ENCODE data around the gene NOTCH3. TPM values are rescaled to one million over a fixed set of nuclear protein-coding genes. Genes with fewer than 3 reads are reported as not detected.
A peak's percentile ranks its signal among the peaks of the same experiment; 100 is the strongest.

Gene NOTCH3
- total and polyA plus RNA-seq, 9 donors: 6.1 to 47.6 (median 17.9) TPM

DNA sequence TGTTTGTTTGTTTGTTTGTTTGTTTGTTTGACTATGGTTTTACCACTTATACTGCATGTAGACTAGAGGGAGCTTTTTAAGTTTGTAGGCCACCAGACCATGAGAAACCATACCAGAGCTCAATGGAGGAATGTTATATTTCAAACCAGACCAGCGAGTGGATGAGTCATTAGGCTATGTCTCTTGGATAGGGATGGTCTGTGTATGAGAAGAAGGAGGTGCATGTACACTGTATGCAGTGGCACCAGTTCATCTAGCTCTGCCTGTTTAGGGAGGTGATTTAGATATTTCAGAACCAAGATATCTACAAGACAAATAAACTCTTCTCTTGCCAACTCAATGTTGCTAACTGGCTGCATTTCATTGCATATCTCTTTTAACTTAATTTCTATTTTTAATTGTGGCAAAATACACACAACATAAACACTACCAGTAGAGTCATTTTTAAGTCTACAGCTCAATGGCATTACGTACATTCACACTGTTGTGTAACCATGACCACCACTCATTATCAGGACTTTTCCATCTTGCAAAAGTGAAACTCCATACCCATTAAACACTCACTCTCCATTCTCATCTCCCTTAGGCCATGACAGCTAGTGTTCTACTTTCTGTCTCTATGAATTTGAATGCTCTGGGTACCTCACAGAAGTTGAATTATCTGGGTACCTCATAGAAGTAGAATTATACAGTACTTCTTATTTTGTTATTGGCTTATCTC is 64.4 kb downstream of the NOTCH3 start:
- no peak for DNase-seq

DNA sequence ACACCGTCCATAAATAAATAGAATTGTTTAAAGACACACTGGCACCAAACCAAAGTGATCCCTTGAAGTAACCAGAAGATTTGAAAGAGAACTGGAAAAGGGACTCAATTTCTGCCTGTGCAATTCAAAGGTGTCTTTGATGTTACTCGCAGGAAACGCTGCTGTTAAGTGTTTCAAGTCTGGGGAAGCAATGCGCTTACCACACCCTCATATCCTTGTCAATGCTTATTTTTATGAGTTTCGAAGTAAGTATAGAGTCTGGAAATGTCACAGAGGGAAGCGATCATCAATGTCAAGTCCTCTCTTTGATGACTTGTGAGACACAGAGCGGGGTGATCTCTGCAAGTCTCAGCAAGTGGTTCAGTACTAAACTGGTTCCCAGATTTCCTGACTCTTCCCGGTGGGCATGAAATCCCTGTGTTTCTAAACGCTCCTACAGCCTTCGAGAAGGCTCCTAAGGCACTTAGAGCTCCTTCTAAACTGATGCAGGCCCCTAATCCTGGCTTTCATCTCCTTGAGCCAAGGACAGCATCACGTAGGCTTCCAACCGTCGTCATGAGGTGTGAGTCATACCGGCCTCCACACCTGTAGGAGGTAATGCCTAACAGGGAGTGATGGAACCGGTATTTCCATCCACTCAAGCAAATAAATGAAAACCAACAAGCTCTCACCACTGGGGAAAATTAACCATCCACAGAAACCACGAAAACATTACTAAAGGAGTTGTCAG is 70.8 kb downstream of the NOTCH3 start:
- TF ChIP-seq POLR2A (IDR thresholded peaks at IDR 0.05) (no peak), EP300 (IDR thresholded peaks at IDR 0.05) (no peak)
- Histone ChIP-seq H3K9me3 (no peaks in the 10 kb centered on the region), H3K27me3 (no peaks in the 10 kb centered on the region), H3K36me3 (no peaks in the 10 kb centered on the region), H3K27ac (no peak overlapping the region), H3K4me1 (ENCODE audit: insufficient read depth) (no peaks in the 10 kb centered on the region), H3K4me3 (no peak overlapping the region)
- intact Hi-C loops (cut with DNase I): no loop called here
- DNase-seq: no peak
- 66 to 72% (median 71%) methylated on average over 16 of the region's 16 CpGs for WGBS, 3 donors

More for the DNA sequence above, 64.4 kb downstream of the NOTCH3 start:
- Histone ChIP-seq H3K4me3 (no peak overlapping the region), H3K36me3 (no peaks in the 10 kb centered on the region), H3K4me1 (ENCODE audit: insufficient read depth) (no peaks in the 10 kb centered on the region), H3K27me3 (no peaks in the 10 kb centered on the region), H3K9me3 (no peaks in the 10 kb centered on the region), H3K27ac (no peak overlapping the region)
- intact Hi-C loops (cut with DNase I): no loop called here
- no peak for TF ChIP-seq EP300 (IDR thresholded peaks at IDR 0.05)
- TF ChIP-seq POLR2A (IDR thresholded peaks at IDR 0.05): no peak
- TF ChIP-seq, protein P1, sequence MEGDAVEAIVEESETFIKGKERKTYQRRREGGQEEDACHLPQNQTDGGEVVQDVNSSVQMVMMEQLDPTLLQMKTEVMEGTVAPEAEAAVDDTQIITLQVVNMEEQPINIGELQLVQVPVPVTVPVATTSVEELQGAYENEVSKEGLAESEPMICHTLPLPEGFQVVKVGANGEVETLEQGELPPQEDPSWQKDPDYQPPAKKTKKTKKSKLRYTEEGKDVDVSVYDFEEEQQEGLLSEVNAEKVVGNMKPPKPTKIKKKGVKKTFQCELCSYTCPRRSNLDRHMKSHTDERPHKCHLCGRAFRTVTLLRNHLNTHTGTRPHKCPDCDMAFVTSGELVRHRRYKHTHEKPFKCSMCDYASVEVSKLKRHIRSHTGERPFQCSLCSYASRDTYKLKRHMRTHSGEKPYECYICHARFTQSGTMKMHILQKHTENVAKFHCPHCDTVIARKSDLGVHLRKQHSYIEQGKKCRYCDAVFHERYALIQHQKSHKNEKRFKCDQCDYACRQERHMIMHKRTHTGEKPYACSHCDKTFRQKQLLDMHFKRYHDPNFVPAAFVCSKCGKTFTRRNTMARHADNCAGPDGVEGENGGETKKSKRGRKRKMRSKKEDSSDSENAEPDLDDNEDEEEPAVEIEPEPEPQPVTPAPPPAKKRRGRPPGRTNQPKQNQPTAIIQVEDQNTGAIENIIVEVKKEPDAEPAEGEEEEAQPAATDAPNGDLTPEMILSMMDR (IDR thresholded peaks at IDR 0.05): no peak
- 41 to 73% (median 55%) methylated on average over 2 of the region's 2 CpGs for WGBS, 3 donors

DNA sequence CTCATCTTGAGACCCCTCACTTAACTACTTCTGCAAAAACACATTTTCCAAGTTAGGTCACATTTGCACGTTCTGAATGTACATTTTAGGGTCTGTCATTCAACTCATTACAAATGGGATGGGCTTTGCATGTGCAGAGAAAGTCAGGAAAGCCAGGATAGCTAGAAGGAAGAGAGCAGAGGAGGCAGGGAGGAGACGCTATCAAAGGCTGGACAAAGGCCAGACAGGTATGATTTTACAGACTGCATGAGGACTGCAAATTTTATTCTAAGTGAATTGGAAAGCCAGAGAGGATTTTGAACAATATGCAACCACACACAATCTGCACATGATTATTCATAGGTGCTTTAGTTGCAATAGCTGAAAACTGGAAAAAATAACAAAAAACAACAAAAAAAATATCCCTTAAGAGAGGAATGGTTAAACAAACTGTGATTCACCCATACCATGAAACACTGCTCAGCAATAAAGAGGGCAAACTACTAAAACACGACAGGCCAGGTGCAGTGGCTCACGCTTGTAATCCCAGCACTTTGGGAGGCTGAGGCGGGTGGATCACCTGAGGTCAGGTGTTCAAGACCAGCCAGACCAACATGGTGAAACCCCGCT is 72.5 kb downstream of the NOTCH3 start:
- Histone ChIP-seq H3K27me3 (no peaks in the 10 kb centered on the region), H3K27ac (no peak overlapping the region), H3K36me3 (no peaks in the 10 kb centered on the region), H3K4me3 (no peak overlapping the region), H3K9me3 (no peaks in the 10 kb centered on the region), H3K4me1 (ENCODE audit: insufficient read depth) (peaks cover 10% of the 10 kb centered on the region)
- TF ChIP-seq POLR2A (IDR thresholded peaks at IDR 0.05): no peak
- TF ChIP-seq, protein P1 (IDR thresholded peaks at IDR 0.05): no peak
- TF ChIP-seq EP300 (IDR thresholded peaks at IDR 0.05): no peak
- 58 to 66% (median 66%) methylated on average over 6 of the region's 6 CpGs for WGBS, 3 donors
- DNase-seq: no peak
- intact Hi-C loops (cut with DNase I): no loop called here

DNA sequence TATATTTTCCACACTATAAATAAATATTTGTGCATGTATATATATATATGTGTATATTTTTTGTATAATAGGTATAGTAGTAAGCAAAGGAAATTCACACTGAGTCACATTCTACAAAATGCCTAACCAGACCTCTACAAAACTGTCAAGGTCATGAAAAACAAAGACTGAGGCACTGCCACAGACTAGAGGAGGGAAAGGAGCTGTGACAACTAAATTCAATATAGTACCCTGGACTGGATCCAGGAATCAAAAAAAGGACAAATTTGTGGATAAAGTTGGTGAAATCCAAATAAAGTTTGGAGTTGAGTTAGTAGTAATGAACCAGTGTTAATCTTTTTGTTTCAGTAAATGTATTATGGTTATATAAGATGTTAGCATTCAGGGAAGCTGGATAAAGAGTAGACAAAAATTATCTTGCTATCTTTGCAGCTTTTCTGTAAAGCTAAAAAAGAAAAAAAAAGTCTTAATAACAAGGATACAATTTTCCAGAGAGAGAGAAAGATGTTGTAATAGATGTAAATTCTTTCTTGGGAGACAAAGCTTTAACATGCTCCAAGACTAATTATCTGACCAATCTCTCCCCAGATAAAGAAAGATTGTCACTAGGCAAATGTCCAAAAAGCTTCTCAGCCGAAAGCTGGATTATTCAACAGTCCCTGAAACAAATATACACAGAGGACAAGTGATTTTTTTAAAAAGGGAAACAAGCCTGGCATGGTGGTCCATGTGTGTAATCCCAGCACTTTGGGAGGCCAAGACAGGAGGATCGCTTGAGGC is 74.5 kb downstream of the NOTCH3 start:
- H3K9me3 ChIP-seq: no peaks in the 10 kb centered on the region
- H3K4me3 ChIP-seq: peak overlapping the region; percentile 89
- 62 to 74% (median 70%) methylated on average over 2 of the region's 2 CpGs for WGBS, 3 donors
- H3K4me1 ChIP-seq (ENCODE audit: insufficient read depth): peaks cover 10% of the 10 kb centered on the region
- no peaks in the 10 kb centered on the region for H3K36me3 ChIP-seq
- intact Hi-C loops (cut with DNase I): no loop called here
- no peak for DNase-seq
- peak overlapping the region in 1 of 2 donors; percentile 94 for H3K27ac ChIP-seq
- TF ChIP-seq EP300 (IDR thresholded peaks at IDR 0.05) (no peak), POLR2A (IDR thresholded peaks at IDR 0.05) (no peak)
- TF ChIP-seq, protein P1 (IDR thresholded peaks at IDR 0.05): no peak
- H3K27me3 ChIP-seq: no peaks in the 10 kb centered on the region

All from ovary (tissue), 9 donors.